Mesenchymal stem cell (in vitro differentiated cells and primary cell): ENCODE data around the gene IL1R1. TPM values are rescaled to one million over a fixed set of nuclear protein-coding genes. Genes with fewer than 3 reads are reported as not detected.

Source experiments
- DNase-seq: peaks from one replicate; pipeline ENCODE4 v3.0.0-alpha.2; 2013
- H2AFZ ChIP-seq: one replicate; pipeline ENCODE4 v1.6.1; 2013; ENCODE audit warnings: low read depth, mild to moderate bottlenecking, control low read depth, inconsistent platforms, low read length, moderate library complexity
- H2AK5ac ChIP-seq: 2 replicates; pipeline ENCODE4 v1.6.1; 2013; ENCODE audit warnings: low read length, moderate library complexity, mild to moderate bottlenecking, inconsistent platforms; ENCODE audit not compliant: severe bottlenecking
- H2BK120ac ChIP-seq: one replicate; pipeline ENCODE4 v1.6.1; 2013; ENCODE audit warnings: low read depth, mild to moderate bottlenecking, inconsistent platforms, low read length, moderate library complexity
- H2BK12ac ChIP-seq, 2 experiments: one replicate each; pipeline ENCODE4 v1.6.1; 2013; ENCODE audit warnings: inconsistent platforms in 2 of 2, low read length in 2 of 2, mild to moderate bottlenecking in 2 of 2, moderate library complexity in 2 of 2, control low read depth in 1 of 2
- H2BK15ac ChIP-seq: one replicate; pipeline ENCODE4 v1.6.1; 2013; ENCODE audit warnings: mild to moderate bottlenecking, low read depth, inconsistent platforms; ENCODE audit not compliant: poor library complexity, severe bottlenecking
- H2BK5ac ChIP-seq: 2 replicates; pipeline ENCODE4 v1.6.1; 2013; ENCODE audit warnings: low read depth, mild to moderate bottlenecking, low read length, control low read depth, inconsistent platforms; ENCODE audit not compliant: poor library complexity, severe bottlenecking
- H3K14ac ChIP-seq, 2 experiments: one replicate each; pipeline ENCODE4 v1.6.1; 2013; ENCODE audit warnings: inconsistent platforms in 2 of 2, low read length in 2 of 2, control low read depth in 1 of 2, mild to moderate bottlenecking in 1 of 2, moderate library complexity in 1 of 2
- H3K18ac ChIP-seq, 2 experiments: one replicate each; pipeline ENCODE4 v1.6.1; 2013; ENCODE audit warnings: inconsistent platforms in 2 of 2, low read length in 2 of 2, control low read depth in 1 of 2, low read depth in 1 of 2, mild to moderate bottlenecking in 1 of 2
- H3K23ac ChIP-seq, 2 experiments: one replicate each; pipeline ENCODE4 v1.6.1; 2013; ENCODE audit warnings: inconsistent platforms in 2 of 2, low read length in 2 of 2, mild to moderate bottlenecking in 2 of 2, moderate library complexity in 2 of 2, control low read depth in 1 of 2
- H3K27ac ChIP-seq: 2 replicates; pipeline ENCODE4 v1.5.1; 2013; ENCODE audit warnings: mild to moderate bottlenecking, moderate library complexity, low read length, control low read depth, inconsistent platforms; ENCODE audit not compliant: poor library complexity, severe bottlenecking
- H3K27me3 ChIP-seq, 2 experiments: 2 replicates each; pipeline versions ENCODE4 v1.6.1 to v1.7.0; 2013; ENCODE audit warnings: low read length in 2 of 2, mild to moderate bottlenecking in 2 of 2, moderate library complexity in 2 of 2, control low read depth in 1 of 2, inconsistent platforms in 1 of 2; ENCODE audit not compliant: control insufficient read depth in 1 of 2, insufficient read depth in 1 of 2
- H3K36me3 ChIP-seq, 2 experiments: 2 replicates each; pipeline versions ENCODE4 v1.6.1 to v1.7.0; 2013; ENCODE audit warnings: low read length in 2 of 2, control low read depth in 1 of 2, inconsistent platforms in 1 of 2, low read depth in 1 of 2, mild to moderate bottlenecking in 1 of 2; ENCODE audit not compliant: insufficient read depth in 2 of 2, control insufficient read depth in 1 of 2
- H3K4ac ChIP-seq, 2 experiments: one replicate each; pipeline ENCODE4 v1.6.1; 2013; ENCODE audit warnings: inconsistent platforms in 2 of 2, low read length in 2 of 2, mild to moderate bottlenecking in 2 of 2, moderate library complexity in 2 of 2, control low read depth in 1 of 2, low read depth in 1 of 2
- H3K4me1 ChIP-seq: 2 replicates; pipeline ENCODE4 v1.6.1; 2013; ENCODE audit warnings: low read depth, low read length, control low read depth; ENCODE audit not compliant: control insufficient read depth, insufficient read depth
- H3K4me2 ChIP-seq: 2 replicates; pipeline ENCODE4 v1.6.1; 2013; ENCODE audit warnings: low read length, mild to moderate bottlenecking, inconsistent platforms; ENCODE audit not compliant: poor library complexity, severe bottlenecking
- H3K4me3 ChIP-seq, 2 experiments: 2 replicates each; pipeline versions ENCODE4 v1.5.1 to v1.7.0; 2013; ENCODE audit warnings: low read length in 2 of 2, mild to moderate bottlenecking in 2 of 2, control low read depth in 1 of 2, low read depth in 1 of 2; ENCODE audit not compliant: insufficient read depth in 1 of 2
- H3K79me1 ChIP-seq: replicated peaks from 2 replicates; pipeline ENCODE4 v1.6.1; 2013; ENCODE audit warnings: mild to moderate bottlenecking, control low read depth, low read length, inconsistent platforms; ENCODE audit not compliant: poor library complexity, severe bottlenecking
- H3K9ac ChIP-seq: 2 replicates; pipeline ENCODE4 v1.7.0; 2013; ENCODE audit warnings: mild to moderate bottlenecking, low read length, moderate library complexity
- H3K9me3 ChIP-seq: 2 replicates; pipeline ENCODE4 v1.7.0; 2013; ENCODE audit warnings: mild to moderate bottlenecking, low read length; ENCODE audit not compliant: control insufficient read depth
- H4K8ac ChIP-seq: one replicate; pipeline ENCODE4 v1.6.1; 2013; ENCODE audit warnings: inconsistent platforms, mild to moderate bottlenecking, low read length, moderate library complexity
- H4K91ac ChIP-seq: one replicate; pipeline ENCODE4 v1.6.1; 2013; ENCODE audit warnings: mild to moderate bottlenecking, low read length, inconsistent platforms
- WGBS: methylation state at CpG from one replicate; pipeline ENCODE4 v1.1.7; 2013; ENCODE audit warnings: mixed read lengths; 5-methylcytosine and 5-hydroxymethylcytosine counted together
- polyA plus RNA-seq, 2 experiments: library from polyadenylated mRNA; stranded (reverse); fragments of 200-250 nt; gene quantifications; one replicate each; pipeline ENCODE4 v1.2.3, GENCODE V29; 2013

Gene IL1R1, protein sequence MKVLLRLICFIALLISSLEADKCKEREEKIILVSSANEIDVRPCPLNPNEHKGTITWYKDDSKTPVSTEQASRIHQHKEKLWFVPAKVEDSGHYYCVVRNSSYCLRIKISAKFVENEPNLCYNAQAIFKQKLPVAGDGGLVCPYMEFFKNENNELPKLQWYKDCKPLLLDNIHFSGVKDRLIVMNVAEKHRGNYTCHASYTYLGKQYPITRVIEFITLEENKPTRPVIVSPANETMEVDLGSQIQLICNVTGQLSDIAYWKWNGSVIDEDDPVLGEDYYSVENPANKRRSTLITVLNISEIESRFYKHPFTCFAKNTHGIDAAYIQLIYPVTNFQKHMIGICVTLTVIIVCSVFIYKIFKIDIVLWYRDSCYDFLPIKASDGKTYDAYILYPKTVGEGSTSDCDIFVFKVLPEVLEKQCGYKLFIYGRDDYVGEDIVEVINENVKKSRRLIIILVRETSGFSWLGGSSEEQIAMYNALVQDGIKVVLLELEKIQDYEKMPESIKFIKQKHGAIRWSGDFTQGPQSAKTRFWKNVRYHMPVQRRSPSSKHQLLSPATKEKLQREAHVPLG
- 378 TPM for polyA plus RNA-seq (2013, experiment 1 of 2)
- 388 TPM for polyA plus RNA-seq (2013, experiment 2 of 2)

DNA sequence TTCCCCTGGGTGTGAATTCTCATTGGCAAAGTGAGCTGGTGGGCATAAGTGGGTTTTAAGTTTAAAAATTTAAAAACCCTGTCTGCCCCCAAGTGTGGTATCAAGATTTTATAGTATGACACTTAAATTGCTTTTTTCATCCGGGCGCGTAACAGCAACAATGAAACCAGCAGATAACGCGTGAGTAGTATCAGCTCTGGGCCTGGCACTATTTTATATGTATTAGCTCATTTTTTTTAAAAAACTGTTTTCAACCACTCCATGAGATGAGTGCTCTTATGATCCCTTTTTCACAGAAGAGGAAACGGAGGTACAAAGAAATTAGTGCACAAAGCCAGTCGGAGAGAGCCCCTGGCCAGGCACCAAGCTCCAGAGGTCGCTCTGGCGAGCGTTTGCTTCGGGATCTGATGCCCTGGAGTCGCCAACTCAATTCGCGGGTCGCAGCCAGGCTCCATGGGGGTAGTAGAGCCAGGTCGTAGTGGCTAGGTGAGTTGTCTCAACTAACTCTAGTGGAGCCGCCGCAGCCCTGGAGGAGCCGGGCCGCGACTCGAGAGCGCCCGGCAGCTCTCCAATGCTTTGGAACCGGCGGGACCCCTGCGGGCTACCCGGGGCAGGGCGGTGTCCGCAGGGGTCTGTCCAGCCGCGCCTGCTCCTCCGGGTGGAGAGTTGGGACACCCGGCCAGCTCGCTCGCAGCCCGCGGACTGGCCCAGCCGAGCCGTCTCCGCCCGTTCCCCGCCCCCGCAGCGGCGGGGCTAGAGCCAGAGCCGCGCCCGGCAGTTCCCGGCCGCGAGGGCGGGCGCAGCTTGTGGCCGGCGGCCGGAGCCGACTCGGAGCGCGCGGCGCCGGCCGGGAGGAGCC lies at the start of gene IL1R1:
Gene IL1R1 (plus strand): TSS at position 777 of the 859 bp plus-strand sequence. CDS start 14,979 bp downstream, outside the sequence.
- Histone ChIP-seq H3K4ac (peak within 1 kb of the TSS; percentile 84 to 92), H2AK5ac (no peak within 1 kb of the TSS), H3K4me1 (peaks cover 8% of the 10 kb centered on the region), H2BK5ac (peak within 1 kb of the TSS; percentile 58), H3K18ac (peak within 1 kb of the TSS; percentile 96 to 97), H3K36me3 (peaks cover 10 to 31% of the 10 kb centered on the region in 2 experiments), H2BK15ac (peak within 1 kb of the TSS; percentile 96), H3K9ac (peak within 1 kb of the TSS; percentile 98), H3K27ac (peak within 1 kb of the TSS; percentile 7), H3K4me3 (peak within 1 kb of the TSS; percentile 60 to 83), H3K79me1 (peaks cover 11% of the 10 kb centered on the region), H3K27me3 (no peaks in the 10 kb centered on the region), H2AFZ (peak within 1 kb of the TSS; percentile 20), H2BK12ac (peak within 1 kb of the TSS; percentile 42 to 59), H3K14ac (peak within 1 kb of the TSS in 1 of 2 experiments; percentile 98), H4K8ac (peak within 1 kb of the TSS; percentile 92), H3K4me2 (peak within 1 kb of the TSS; percentile 93), H2BK120ac (peak within 1 kb of the TSS; percentile 94), H3K9me3 (peaks cover 27% of the 10 kb centered on the region), H3K23ac (peak within 1 kb of the TSS; percentile 43 to 63), H4K91ac (peak within 1 kb of the TSS; percentile 96)
- WGBS, result 8% methylated on average over 53 of the region's 65 CpGs
- peak; percentile 75 for DNase-seq

DNA sequence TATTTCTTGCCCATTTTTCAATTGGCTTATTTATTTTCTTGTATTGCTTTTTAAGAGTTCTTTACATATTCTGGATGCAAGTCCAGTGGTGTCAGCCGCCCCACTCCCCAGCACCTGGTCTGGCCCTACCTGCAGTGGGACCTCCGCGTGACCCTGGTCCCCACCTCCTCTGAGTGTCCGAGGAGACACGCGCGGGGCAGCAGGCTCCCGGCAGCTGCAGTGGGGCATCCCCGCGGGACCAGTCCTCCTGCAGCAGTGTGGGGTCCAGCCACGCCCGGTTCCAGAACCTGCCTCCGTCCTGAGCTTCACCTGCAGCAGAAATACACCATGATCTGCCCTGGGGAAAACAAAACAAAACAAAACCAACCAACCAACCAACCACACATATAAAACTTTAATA lies 48.9 kb upstream of the IL1R1 start:
- no peak for DNase-seq
- Histone ChIP-seq H3K9me3 (no peaks in the 10 kb centered on the region), H2AK5ac (no peak overlapping the region), H3K4me2 (no peak overlapping the region), H3K4me1 (no peaks in the 10 kb centered on the region), H2BK12ac (peak overlapping the region; percentile 99 to 100), H2BK5ac (no peak overlapping the region), H3K18ac (peak overlapping the region; percentile 87 to 88), H2BK15ac (peak overlapping the region; percentile 96), H3K9ac (no peak overlapping the region), H3K4me3 (no peak overlapping the region), H3K36me3 (no peaks in the 10 kb centered on the region), H3K27me3 (no peaks in the 10 kb centered on the region), H4K8ac (peak overlapping the region; percentile 0), H2BK120ac (peak overlapping the region; percentile 42), H3K27ac (no peak overlapping the region), H3K4ac (peak overlapping the region; percentile 24 to 91), H3K23ac (peak overlapping the region in 1 of 2 experiments; percentile 14), H3K14ac (no peak overlapping the region), H2AFZ (no peak overlapping the region), H3K79me1 (no peaks in the 10 kb centered on the region), H4K91ac (peak overlapping the region; percentile 77)
- WGBS, result 89% methylated on average over 10 of the region's 13 CpGs

DNA sequence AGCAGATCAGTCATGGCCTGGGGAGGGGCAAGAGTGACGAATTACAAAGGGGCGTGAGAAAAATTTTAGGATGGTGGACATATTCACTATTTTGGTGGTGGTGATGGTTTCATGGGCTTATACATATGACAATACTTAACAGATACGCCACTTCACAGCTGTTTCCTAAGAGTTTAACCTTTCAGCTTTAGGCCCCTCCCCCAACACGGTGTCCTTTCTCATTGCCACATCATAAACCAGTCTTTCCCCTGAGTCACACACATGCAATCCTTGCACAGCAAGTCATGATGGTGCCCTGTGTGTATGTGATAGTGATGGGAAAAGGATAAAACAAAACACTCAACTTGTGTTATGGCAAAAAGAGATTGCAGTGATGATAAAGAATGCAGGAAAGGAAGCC lies 47.6 kb upstream of the IL1R1 start:
- H3K9me3 ChIP-seq, result no peaks in the 10 kb centered on the region
- H3K27me3 ChIP-seq, result no peaks in the 10 kb centered on the region
- H3K14ac ChIP-seq, result no peak overlapping the region
- peak overlapping the region in 1 of 2 experiments; percentile 23 for H2BK12ac ChIP-seq
- H4K8ac ChIP-seq, result no peak overlapping the region
- H2AFZ ChIP-seq, result no peak overlapping the region
- no CpG with 5 or more reads among the region's 4 CpGs for WGBS
- peak overlapping the region; percentile 49 for H2BK120ac ChIP-seq
- H3K4me1 ChIP-seq, result no peaks in the 10 kb centered on the region
- DNase-seq, result peak; percentile 97
- H3K4me3 ChIP-seq, result no peak overlapping the region
- H3K36me3 ChIP-seq, result no peaks in the 10 kb centered on the region
- no peaks in the 10 kb centered on the region for H3K79me1 ChIP-seq
- no peak overlapping the region for H2AK5ac ChIP-seq
- no peak overlapping the region for H4K91ac ChIP-seq
- no peak overlapping the region for H3K4ac ChIP-seq
- H2BK15ac ChIP-seq, result no peak overlapping the region
- no peak overlapping the region for H3K27ac ChIP-seq
- no peak overlapping the region for H3K18ac ChIP-seq
- H2BK5ac ChIP-seq, result no peak overlapping the region
- no peak overlapping the region for H3K4me2 ChIP-seq
- H3K9ac ChIP-seq, result no peak overlapping the region
- H3K23ac ChIP-seq, result no peak overlapping the region
